Fibroblast of lung (primary cell): ENCODE results near the gene RPS6KA2.
"Not testable (repeated sequence)": the region's sequence is repeated elsewhere in the genome, so short reads cannot be mapped to it uniquely, and the experiment has no call there.

ENCODE experiments used
- EZH2 ChIP-seq: IDR thresholded peaks from 2 replicates; pipeline ENCODE4 v1.5.1; 2012; ENCODE audit warnings: low read length, control low read depth, mild to moderate bottlenecking; ENCODE audit errors: missing control alignments
- TF ChIP-seq, protein P1 (sequence below), 2 donors: IDR thresholded peaks in 1 of 2; conservative IDR thresholded peaks in 1 of 2; 1 replicate in 1 of 2; 2 replicates in 1 of 2; pipeline ENCODE4 v1.5.1; 2011 to 2012; ENCODE audit warnings: low read length in 2 of 2, control low read depth in 1 of 2, inconsistent platforms in 1 of 2, low read depth in 1 of 2, mild to moderate bottlenecking in 1 of 2

DNA sequence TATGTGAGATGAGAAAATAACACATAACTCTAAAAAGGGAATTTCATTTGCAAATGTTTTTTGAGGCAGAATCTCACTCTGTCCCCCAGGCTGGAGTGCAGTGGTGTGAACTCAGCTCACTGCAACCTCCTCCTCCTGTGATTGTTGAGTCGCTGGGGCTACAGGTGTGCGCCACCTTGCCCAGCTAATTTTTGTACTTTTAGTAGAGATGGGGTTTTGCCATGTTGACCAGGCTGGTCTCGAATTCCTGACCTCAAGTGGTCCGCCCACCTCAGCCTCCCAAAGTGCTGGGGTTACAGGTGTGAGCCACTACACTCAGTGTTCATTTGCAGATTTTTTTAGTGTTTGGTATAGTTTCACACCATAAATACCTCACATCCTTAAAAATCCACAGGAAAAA lies 7.5 kb upstream of the RPS6KA2 start:
- TF ChIP-seq, protein P1, sequence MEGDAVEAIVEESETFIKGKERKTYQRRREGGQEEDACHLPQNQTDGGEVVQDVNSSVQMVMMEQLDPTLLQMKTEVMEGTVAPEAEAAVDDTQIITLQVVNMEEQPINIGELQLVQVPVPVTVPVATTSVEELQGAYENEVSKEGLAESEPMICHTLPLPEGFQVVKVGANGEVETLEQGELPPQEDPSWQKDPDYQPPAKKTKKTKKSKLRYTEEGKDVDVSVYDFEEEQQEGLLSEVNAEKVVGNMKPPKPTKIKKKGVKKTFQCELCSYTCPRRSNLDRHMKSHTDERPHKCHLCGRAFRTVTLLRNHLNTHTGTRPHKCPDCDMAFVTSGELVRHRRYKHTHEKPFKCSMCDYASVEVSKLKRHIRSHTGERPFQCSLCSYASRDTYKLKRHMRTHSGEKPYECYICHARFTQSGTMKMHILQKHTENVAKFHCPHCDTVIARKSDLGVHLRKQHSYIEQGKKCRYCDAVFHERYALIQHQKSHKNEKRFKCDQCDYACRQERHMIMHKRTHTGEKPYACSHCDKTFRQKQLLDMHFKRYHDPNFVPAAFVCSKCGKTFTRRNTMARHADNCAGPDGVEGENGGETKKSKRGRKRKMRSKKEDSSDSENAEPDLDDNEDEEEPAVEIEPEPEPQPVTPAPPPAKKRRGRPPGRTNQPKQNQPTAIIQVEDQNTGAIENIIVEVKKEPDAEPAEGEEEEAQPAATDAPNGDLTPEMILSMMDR (conservative IDR thresholded peaks at IDR 0.05 in 1 of 2, IDR thresholded peaks at IDR 0.05 in 1 of 2; ENCODE audit: low read depth in 1 of 2, low read length in 2 of 2), result not testable (repeated sequence)
- not testable (repeated sequence) for TF ChIP-seq EZH2
